H9 (cell line): ENCODE measurements around the gene PTRH1. TPM values are rescaled to one million over a fixed set of nuclear protein-coding genes. Genes with fewer than 3 reads are reported as not detected.
A peak's percentile ranks its signal among the peaks of the same experiment; 100 is the strongest.

Experiments used
- DNase-seq: peaks from one replicate; pipeline ENCODE4 v3.0.0-alpha.2; 2017
- H2AFZ ChIP-seq: one replicate; pipeline ENCODE4 v1.6.1; 2013; ENCODE audit warnings: mild to moderate bottlenecking, low read length, control low read depth, moderate library complexity
- H2AK5ac ChIP-seq: 2 replicates; pipeline ENCODE4 v1.6.1; 2013; ENCODE audit warnings: low read length, control low read depth, mixed read lengths; ENCODE audit not compliant: insufficient read length
- H2BK120ac ChIP-seq: one replicate; pipeline ENCODE4 v1.6.1; 2013; ENCODE audit warnings: low read depth, mild to moderate bottlenecking, low read length, control low read depth, inconsistent platforms; ENCODE audit not compliant: poor library complexity, severe bottlenecking
- H2BK12ac ChIP-seq: 2 replicates; pipeline ENCODE4 v1.6.1; 2013; ENCODE audit warnings: low read length, control low read depth, mixed read lengths, low read depth; ENCODE audit not compliant: insufficient read length
- H2BK15ac ChIP-seq: 2 replicates; pipeline ENCODE4 v1.6.1; 2013; ENCODE audit warnings: low read depth, low read length, control low read depth
- H2BK20ac ChIP-seq: one replicate; pipeline ENCODE4 v1.6.1; 2013; ENCODE audit warnings: low read depth, mild to moderate bottlenecking, low read length, control low read depth, inconsistent platforms; ENCODE audit not compliant: poor library complexity, severe bottlenecking
- H2BK5ac ChIP-seq: 2 replicates; pipeline ENCODE4 v1.6.1; 2013; ENCODE audit warnings: low read length, control low read depth, mixed read lengths; ENCODE audit not compliant: insufficient read length
- H3K14ac ChIP-seq: 2 replicates; pipeline ENCODE4 v1.6.1; 2013; ENCODE audit warnings: low read length, control low read depth; ENCODE audit not compliant: insufficient read depth
- H3K18ac ChIP-seq: 2 replicates; pipeline ENCODE4 v1.6.1; 2013; ENCODE audit warnings: low read depth, mild to moderate bottlenecking, mixed read lengths, low read length, control low read depth; ENCODE audit not compliant: insufficient read length
- H3K23ac ChIP-seq: 2 replicates; pipeline ENCODE4 v1.6.1; 2013; ENCODE audit warnings: low read length, control low read depth, mixed read lengths, low read depth; ENCODE audit not compliant: insufficient read length
- H3K23me2 ChIP-seq: 2 replicates; pipeline ENCODE4 v1.6.1; 2013; ENCODE audit warnings: low read depth, mild to moderate bottlenecking, mixed read lengths, low read length, control low read depth; ENCODE audit not compliant: insufficient read length, poor library complexity, severe bottlenecking
- H3K27ac ChIP-seq: 2 replicates; pipeline ENCODE4 v1.5.1; 2013; ENCODE audit warnings: low read length, control low read depth, mixed read lengths, low read depth; ENCODE audit not compliant: insufficient read length
- H3K27me3 ChIP-seq: 2 replicates; pipeline ENCODE4 v1.6.1; 2013; ENCODE audit warnings: low read length, control low read depth, inconsistent platforms; ENCODE audit not compliant: insufficient read depth
- H3K4ac ChIP-seq: 2 replicates; pipeline ENCODE4 v1.6.1; 2013; ENCODE audit warnings: low read depth, mild to moderate bottlenecking, control low read depth, inconsistent platforms, low read length, moderate library complexity
- H3K4me1 ChIP-seq: 2 replicates; pipeline ENCODE4 v1.6.1; 2013; ENCODE audit warnings: low read length, control low read depth, inconsistent platforms; ENCODE audit not compliant: insufficient read depth
- H3K4me2 ChIP-seq: 2 replicates; pipeline ENCODE4 v1.6.1; 2013; ENCODE audit warnings: low read length, control low read depth, mixed read lengths; ENCODE audit not compliant: insufficient read length, insufficient read depth
- H3K56ac ChIP-seq: 2 replicates; pipeline ENCODE4 v1.6.1; 2013; ENCODE audit warnings: low read depth, mild to moderate bottlenecking, mixed read lengths, low read length, control low read depth; ENCODE audit not compliant: insufficient read length
- H3K79me1 ChIP-seq: 2 replicates; pipeline ENCODE4 v1.6.1; 2013; ENCODE audit warnings: low read depth, mild to moderate bottlenecking, moderate library complexity, low read length, control low read depth, inconsistent platforms; ENCODE audit not compliant: insufficient read depth, poor library complexity, severe bottlenecking
- H3K79me2 ChIP-seq: 2 replicates; pipeline ENCODE4 v1.6.1; 2013; ENCODE audit warnings: low read length, control low read depth, inconsistent platforms; ENCODE audit not compliant: insufficient read depth
- H3K9ac ChIP-seq: 2 replicates; pipeline ENCODE4 v1.6.1; 2013; ENCODE audit warnings: low read length, control low read depth, mixed read lengths; ENCODE audit not compliant: insufficient read length; ENCODE audit errors: extremely low read depth
- H3K9me3 ChIP-seq: one replicate; pipeline ENCODE4 v1.6.1; 2013; ENCODE audit warnings: low read depth, low read length, inconsistent platforms; ENCODE audit not compliant: control insufficient read depth
- H3T11ph ChIP-seq: one replicate; pipeline ENCODE4 v1.6.1; 2013; ENCODE audit warnings: mild to moderate bottlenecking, low read length, control low read depth, inconsistent platforms
- H4K20me1 ChIP-seq: one replicate; pipeline ENCODE4 v1.6.1; 2013; ENCODE audit not compliant: control insufficient read depth, insufficient read length, insufficient read depth
- H4K5ac ChIP-seq: 2 replicates; pipeline ENCODE4 v1.6.1; 2013; ENCODE audit warnings: low read depth, mild to moderate bottlenecking, mixed read lengths, low read length, control low read depth; ENCODE audit not compliant: insufficient read length
- H4K8ac ChIP-seq: replicated peaks from 2 replicates; pipeline ENCODE4 v1.6.1; 2013; ENCODE audit warnings: low read length, control low read depth, mixed read lengths, low read depth; ENCODE audit not compliant: insufficient read length
- H4K91ac ChIP-seq: 2 replicates; pipeline ENCODE4 v1.6.1; 2013; ENCODE audit warnings: low read depth, mild to moderate bottlenecking, moderate library complexity, mixed read lengths, low read length, control low read depth; ENCODE audit not compliant: insufficient read length
- H3K27ac Mint-ChIP-seq, 3 experiments: 2 replicates in 2 of 3; 3 replicates in 1 of 3; pipeline ENCODE4 v1.8.0; 2020 to 2021; ENCODE audit warnings: mixed read lengths in 3 of 3, mild to moderate bottlenecking in 1 of 3, moderate library complexity in 1 of 3
- H3K27me3 Mint-ChIP-seq: 2 replicates; pipeline ENCODE4 v1.8.0; 2021; ENCODE audit warnings: low read depth, mild to moderate bottlenecking, moderate library complexity, mixed read lengths
- H3K36me3 Mint-ChIP-seq, 3 experiments: 2 replicates in 2 of 3; 3 replicates in 1 of 3; pipeline ENCODE4 v1.8.0; 2020 to 2021; ENCODE audit warnings: low read depth in 3 of 3, mixed read lengths in 3 of 3; ENCODE audit not compliant: insufficient read depth in 1 of 3
- H3K4me1 Mint-ChIP-seq, 2 experiments: 2 replicates each; pipeline ENCODE4 v1.8.0; 2020; ENCODE audit warnings: mixed read lengths in 2 of 2
- H3K4me3 Mint-ChIP-seq, 2 experiments: 2 replicates in 1 of 2; 3 replicates in 1 of 2; pipeline ENCODE4 v1.8.0; 2020 to 2021; ENCODE audit warnings: mild to moderate bottlenecking in 2 of 2, mixed read lengths in 2 of 2, moderate library complexity in 1 of 2
- H3K9me3 Mint-ChIP-seq, 2 experiments: 2 replicates in 1 of 2; 3 replicates in 1 of 2; pipeline ENCODE4 v1.8.0; 2020; ENCODE audit warnings: mild to moderate bottlenecking in 2 of 2, mixed read lengths in 2 of 2, moderate library complexity in 1 of 2
- WGBS: extraction: QIAGEN DNeasy Blood & Tissue Kit; methylation state at CpG from one replicate; pipeline ENCODE4 v1.1.7; 2013; ENCODE audit warnings: missing lambda C conversion rate, low lambda C conversion rate, mixed read lengths; ENCODE audit not compliant: insufficient read length; ENCODE audit errors: extremely low coverage; 5-methylcytosine and 5-hydroxymethylcytosine counted together
- total RNA-seq: library from RNA; stranded (reverse); gene quantifications from 2 replicates; pipeline ENCODE4 v1.2.1, GENCODE V29; 2021
- TF ChIP-seq, protein P1 (sequence below): fragments of 200-600 bp; sonication (generic); conservative IDR thresholded peaks from 3 replicates; pipeline ENCODE4 v1.8.0; 2021; ENCODE audit warnings: antibody characterized with exemption, mild to moderate bottlenecking

PTRH1 gene
- total RNA-seq, 1 experiment from 2014 or later, result 10.9 TPM

GRCh38 chr9:127722055-127722745 is 6.7 kb upstream of the PTRH1 start:
- DNase-seq, result no peak
- Histone ChIP-seq H3K4me2 (no peak overlapping the region), H2BK20ac (no peak overlapping the region), H2AFZ (no peak overlapping the region), H3K4ac (no peak overlapping the region), H3K18ac (no peak overlapping the region), H4K20me1 (no peaks in the 10 kb centered on the region), H3K27me3 (no peaks in the 10 kb centered on the region), H3K9me3 (no peaks in the 10 kb centered on the region), H3K79me1 (no peaks in the 10 kb centered on the region), H2BK12ac (no peak overlapping the region), H3K4me1 (no peaks in the 10 kb centered on the region; the same call in 1 of the 2 replicates), H3K79me2 (no peaks in the 10 kb centered on the region), H4K5ac (no peak overlapping the region), H4K91ac (no peak overlapping the region), H2BK15ac (no peak overlapping the region), H3K23me2 (no peaks in the 10 kb centered on the region), H3T11ph (no peak overlapping the region), H3K56ac (no peak overlapping the region), H3K23ac (no peak overlapping the region), H4K8ac (no peak overlapping the region), H3K27ac (no peak overlapping the region), H2BK5ac (no peak overlapping the region), H3K14ac (no peak overlapping the region), H2AK5ac (no peak overlapping the region), H3K9ac (no peak overlapping the region), H2BK120ac (no peak overlapping the region)
- Mint-ChIP-seq H3K27ac (peak overlapping the region in 1 of 3 experiments; percentile 64; a peak in 1 of 7 replicates), H3K4me3 (no peak overlapping the region; a peak in 1 of 5 replicates), H3K36me3 (no peaks in the 10 kb centered on the region), H3K27me3 (no peaks in the 10 kb centered on the region), H3K4me1 (peaks cover 0 to 12% of the 10 kb centered on the region in 2 experiments; a peak in 3 of 4 replicates), H3K9me3 (no peaks in the 10 kb centered on the region; a peak in 1 of 5 replicates)
- TF ChIP-seq, protein P1, sequence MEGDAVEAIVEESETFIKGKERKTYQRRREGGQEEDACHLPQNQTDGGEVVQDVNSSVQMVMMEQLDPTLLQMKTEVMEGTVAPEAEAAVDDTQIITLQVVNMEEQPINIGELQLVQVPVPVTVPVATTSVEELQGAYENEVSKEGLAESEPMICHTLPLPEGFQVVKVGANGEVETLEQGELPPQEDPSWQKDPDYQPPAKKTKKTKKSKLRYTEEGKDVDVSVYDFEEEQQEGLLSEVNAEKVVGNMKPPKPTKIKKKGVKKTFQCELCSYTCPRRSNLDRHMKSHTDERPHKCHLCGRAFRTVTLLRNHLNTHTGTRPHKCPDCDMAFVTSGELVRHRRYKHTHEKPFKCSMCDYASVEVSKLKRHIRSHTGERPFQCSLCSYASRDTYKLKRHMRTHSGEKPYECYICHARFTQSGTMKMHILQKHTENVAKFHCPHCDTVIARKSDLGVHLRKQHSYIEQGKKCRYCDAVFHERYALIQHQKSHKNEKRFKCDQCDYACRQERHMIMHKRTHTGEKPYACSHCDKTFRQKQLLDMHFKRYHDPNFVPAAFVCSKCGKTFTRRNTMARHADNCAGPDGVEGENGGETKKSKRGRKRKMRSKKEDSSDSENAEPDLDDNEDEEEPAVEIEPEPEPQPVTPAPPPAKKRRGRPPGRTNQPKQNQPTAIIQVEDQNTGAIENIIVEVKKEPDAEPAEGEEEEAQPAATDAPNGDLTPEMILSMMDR, result no peak
- no CpG with 5 or more reads among the region's 12 CpGs for WGBS
